SK-N-SH (cell line): ENCODE results near the gene PICK1.

Experiments used
- CTCF ChIP-seq: fragments of 200-600 bp; sonication (generic); IDR thresholded peaks from 2 replicates; pipeline ENCODE4 v1.6.1; 2017; ENCODE audit warnings: antibody characterized with exemption, mild to moderate bottlenecking, moderate library complexity
- EP300 ChIP-seq, 2 experiments: IDR thresholded peaks; 2 replicates each; pipeline versions ENCODE4 v1.4.0 to v1.6.1; 2012; ENCODE audit warnings: borderline replicate concordance in 1 of 2, low read depth in 1 of 2, low read length in 1 of 2
- JUND ChIP-seq: IDR thresholded peaks from 2 replicates; pipeline ENCODE4 v1.4.0; 2012
- RAD21 ChIP-seq: IDR thresholded peaks from 2 replicates; pipeline ENCODE4 v1.6.1; 2012; ENCODE audit warnings: mild to moderate bottlenecking, low read length
- ZBTB33 ChIP-seq: IDR thresholded peaks from 2 replicates; pipeline ENCODE4 v1.4.0; 2012; ENCODE audit warnings: low read depth, borderline replicate concordance

DNA sequence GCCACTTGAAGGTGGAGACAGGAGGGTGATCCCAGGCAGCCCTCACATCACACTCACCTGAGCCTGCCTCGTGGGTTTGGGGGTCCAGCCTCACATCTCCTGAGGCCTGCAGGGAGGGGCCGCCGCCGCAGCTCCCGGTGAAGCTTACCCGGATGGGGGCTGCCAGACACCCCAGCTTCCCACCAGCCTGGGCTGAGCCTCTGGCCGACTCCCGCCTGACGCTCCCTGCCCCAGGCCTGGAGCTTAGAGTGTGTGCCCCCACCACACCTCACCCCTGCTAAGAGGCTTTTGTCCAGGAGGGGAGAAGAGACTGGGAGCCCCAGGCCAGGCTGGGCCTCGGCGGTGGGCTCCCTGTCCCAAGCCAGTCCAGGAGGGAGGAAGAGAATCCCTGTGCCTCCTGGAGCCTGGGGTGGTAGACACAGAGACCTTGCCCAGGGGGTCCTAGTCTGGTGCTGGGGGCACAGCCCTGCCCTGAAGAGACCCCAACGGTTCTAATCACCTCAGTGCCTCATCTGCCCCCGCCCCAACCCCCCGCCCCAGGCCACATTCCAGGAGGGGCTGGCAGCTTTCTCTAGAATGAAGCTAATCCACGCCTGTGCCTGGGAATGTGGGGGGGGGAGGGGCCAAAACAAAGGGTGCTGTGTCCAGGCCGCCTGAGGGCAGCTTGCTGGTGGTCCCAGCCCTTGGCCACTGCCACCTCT is 26.9 kb downstream of the PICK1 start, which contains the start of gene SLC16A8:
- TF ChIP-seq JUND: no peak
- no peak for TF ChIP-seq EP300 (IDR thresholded peaks at IDR 0.05; ENCODE audit: borderline replicate concordance in 1 of 2, low read depth in 1 of 2, low read length in 1 of 2)
- TF ChIP-seq RAD21: no peak
- TF ChIP-seq ZBTB33: no peak
- no peak for TF ChIP-seq CTCF
